SH-SY5Y (cell line): Measurements from ENCODE around the gene PRMT7.

Source experiments
- GATA2 ChIP-seq: IDR thresholded peaks from 2 replicates; pipeline ENCODE4 v1.6.1; 2011; ENCODE audit warnings: mild to moderate bottlenecking, low read depth, low read length
- GATA3 ChIP-seq: IDR thresholded peaks from 2 replicates; pipeline ENCODE4 v1.6.1; 2011; ENCODE audit warnings: low read depth, mild to moderate bottlenecking, low read length, moderate library complexity

- no peak for TF ChIP-seq GATA2
- no peak for TF ChIP-seq GATA3
Observed at GRCh38 chr16:68324780-68325357, 14.1 kb downstream of the PRMT7 start.
